KMS-11 (cell line): Measurements from ENCODE around the gene KDM4B.

Experiments
- H2AFZ ChIP-seq: fragments of 200-600 bp; sonication (generic); 2 replicates; pipeline ENCODE4 v1.6.1; 2016; ENCODE audit warnings: antibody characterized with exemption, mixed run types, low read depth
- H3K27ac ChIP-seq: fragments of 200-600 bp; sonication (generic); 2 replicates; pipeline ENCODE4 v1.6.1; 2016; ENCODE audit warnings: mild to moderate bottlenecking, mixed run types
- H3K27me3 ChIP-seq: fragments of 200-600 bp; sonication (generic); 2 replicates; pipeline ENCODE4 v1.6.1; 2017; ENCODE audit warnings: mild to moderate bottlenecking, low read depth, mixed run types, moderate library complexity; ENCODE audit not compliant: insufficient read depth
- H3K36me3 ChIP-seq: fragments of 200-600 bp; sonication (generic); 2 replicates; pipeline ENCODE4 v1.6.1; 2017; ENCODE audit warnings: mild to moderate bottlenecking, mixed run types; ENCODE audit not compliant: insufficient read depth
- H3K4me1 ChIP-seq: fragments of 200-600 bp; sonication (generic); 2 replicates; pipeline ENCODE4 v1.6.1; 2016; ENCODE audit warnings: mild to moderate bottlenecking, low read depth, mixed run types; ENCODE audit not compliant: poor library complexity, severe bottlenecking
- H3K4me2 ChIP-seq: fragments of 200-600 bp; sonication (generic); 2 replicates; pipeline ENCODE4 v1.7.0; 2016; ENCODE audit warnings: mild to moderate bottlenecking, mixed run types
- H3K4me3 ChIP-seq: fragments of 200-600 bp; sonication (generic); IDR thresholded peaks from 2 replicates; pipeline ENCODE4 v1.6.1; 2017; ENCODE audit warnings: low read depth, low read length, mixed read lengths; ENCODE audit not compliant: insufficient read depth
- H3K79me2 ChIP-seq: fragments of 200-600 bp; sonication (generic); 2 replicates; pipeline ENCODE4 v1.6.1; 2016; ENCODE audit warnings: low read depth, mixed run types; ENCODE audit not compliant: insufficient read depth
- H3K9ac ChIP-seq: fragments of 200-600 bp; sonication (generic); 2 replicates; pipeline ENCODE4 v1.6.1; 2016; ENCODE audit warnings: mild to moderate bottlenecking, mixed run types
- H4K20me1 ChIP-seq: fragments of 200-600 bp; sonication (generic); 2 replicates; pipeline ENCODE4 v1.6.1; 2016; ENCODE audit warnings: mild to moderate bottlenecking, mixed run types; ENCODE audit not compliant: insufficient read depth
- TF ChIP-seq, protein P1 (sequence below): fragments of 200-600 bp; sonication (generic); conservative IDR thresholded peaks from 2 replicates; pipeline ENCODE4 v1.6.1; 2017; ENCODE audit warnings: low read depth, mild to moderate bottlenecking, antibody characterized with exemption, low read length, moderate library complexity, mixed read lengths

Gene KDM4B

DNA sequence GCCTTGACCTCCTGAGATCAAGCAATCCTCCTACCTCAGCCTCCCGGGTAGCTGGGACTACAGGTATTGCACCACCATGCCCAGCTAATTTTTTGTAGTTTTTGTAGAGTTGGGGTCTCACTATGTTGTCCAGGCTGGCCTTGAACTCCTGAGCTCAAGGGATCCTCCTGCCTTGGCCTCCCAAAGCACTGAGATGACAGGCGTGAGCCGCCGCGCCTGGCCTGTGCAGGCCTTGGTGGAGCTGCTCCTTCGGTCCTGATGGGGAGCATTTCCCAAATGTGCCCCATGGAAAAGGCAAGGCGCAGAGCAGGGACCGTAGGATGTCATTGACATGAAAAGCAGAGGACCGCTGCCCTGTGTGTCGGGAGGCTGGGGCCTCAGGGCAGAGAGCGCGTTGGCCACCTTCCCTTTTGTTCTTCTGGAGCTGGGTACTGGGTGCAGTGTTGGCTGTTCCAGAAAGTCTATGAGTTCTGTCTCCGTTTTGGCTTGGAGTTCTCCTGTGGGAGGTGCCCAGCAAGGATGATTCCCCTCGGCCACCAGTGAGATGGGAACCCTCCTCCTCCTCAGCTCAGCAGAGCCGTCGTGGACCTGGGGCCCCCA, 128.5 kb downstream of the KDM4B start:
- Histone ChIP-seq H3K79me2 (no peaks in the 10 kb centered on the region), H3K4me1 (no peaks in the 10 kb centered on the region), H2AFZ (no peak overlapping the region), H3K27ac (no peak overlapping the region), H4K20me1 (no peaks in the 10 kb centered on the region), H3K4me2 (no peak overlapping the region), H3K9ac (no peak overlapping the region), H3K36me3 (no peaks in the 10 kb centered on the region), H3K4me3 (no peak overlapping the region), H3K27me3 (no peaks in the 10 kb centered on the region)
- TF ChIP-seq, protein P1, sequence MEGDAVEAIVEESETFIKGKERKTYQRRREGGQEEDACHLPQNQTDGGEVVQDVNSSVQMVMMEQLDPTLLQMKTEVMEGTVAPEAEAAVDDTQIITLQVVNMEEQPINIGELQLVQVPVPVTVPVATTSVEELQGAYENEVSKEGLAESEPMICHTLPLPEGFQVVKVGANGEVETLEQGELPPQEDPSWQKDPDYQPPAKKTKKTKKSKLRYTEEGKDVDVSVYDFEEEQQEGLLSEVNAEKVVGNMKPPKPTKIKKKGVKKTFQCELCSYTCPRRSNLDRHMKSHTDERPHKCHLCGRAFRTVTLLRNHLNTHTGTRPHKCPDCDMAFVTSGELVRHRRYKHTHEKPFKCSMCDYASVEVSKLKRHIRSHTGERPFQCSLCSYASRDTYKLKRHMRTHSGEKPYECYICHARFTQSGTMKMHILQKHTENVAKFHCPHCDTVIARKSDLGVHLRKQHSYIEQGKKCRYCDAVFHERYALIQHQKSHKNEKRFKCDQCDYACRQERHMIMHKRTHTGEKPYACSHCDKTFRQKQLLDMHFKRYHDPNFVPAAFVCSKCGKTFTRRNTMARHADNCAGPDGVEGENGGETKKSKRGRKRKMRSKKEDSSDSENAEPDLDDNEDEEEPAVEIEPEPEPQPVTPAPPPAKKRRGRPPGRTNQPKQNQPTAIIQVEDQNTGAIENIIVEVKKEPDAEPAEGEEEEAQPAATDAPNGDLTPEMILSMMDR = no peak

DNA sequence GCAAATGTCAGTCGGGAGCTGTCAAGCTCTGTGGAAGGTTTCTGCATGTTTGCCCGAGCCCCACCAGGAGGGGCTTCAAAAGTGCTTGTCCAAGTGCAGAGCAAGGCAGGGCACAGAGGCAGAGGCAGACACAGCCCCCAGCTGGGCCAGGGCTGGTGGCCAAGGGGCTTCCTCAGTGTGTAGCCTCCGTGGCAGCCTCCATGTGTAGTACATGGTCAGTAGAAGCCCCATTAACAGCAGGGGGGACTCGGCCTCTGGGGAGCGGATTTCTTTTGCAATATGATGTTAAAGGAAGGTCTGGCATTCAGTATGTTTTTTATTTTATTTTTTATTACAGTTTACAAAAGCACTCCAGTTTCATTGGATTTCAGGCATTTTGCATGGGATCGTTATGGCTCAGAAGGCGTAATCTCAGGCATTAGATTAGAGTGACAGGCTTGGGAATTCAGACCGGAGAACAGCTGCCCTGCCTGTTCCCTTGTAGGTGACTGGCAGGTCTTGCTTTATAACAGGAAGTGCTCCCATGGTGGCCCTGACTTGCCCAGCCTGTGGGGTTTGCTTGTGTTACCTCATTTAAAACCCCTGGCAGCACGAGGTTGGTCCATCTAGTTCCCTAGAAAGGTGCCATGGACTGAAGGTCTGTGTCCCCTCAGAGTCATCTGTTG, 129.2 kb downstream of the KDM4B start:
- Histone ChIP-seq H3K36me3 (no peaks in the 10 kb centered on the region), H3K27me3 (no peaks in the 10 kb centered on the region), H3K4me3 (no peak overlapping the region), H3K4me1 (no peaks in the 10 kb centered on the region), H3K27ac (no peak overlapping the region), H3K9ac (no peak overlapping the region), H2AFZ (no peak overlapping the region), H4K20me1 (no peaks in the 10 kb centered on the region), H3K4me2 (no peak overlapping the region), H3K79me2 (no peaks in the 10 kb centered on the region)
- TF ChIP-seq, protein P1 = no peak

DNA sequence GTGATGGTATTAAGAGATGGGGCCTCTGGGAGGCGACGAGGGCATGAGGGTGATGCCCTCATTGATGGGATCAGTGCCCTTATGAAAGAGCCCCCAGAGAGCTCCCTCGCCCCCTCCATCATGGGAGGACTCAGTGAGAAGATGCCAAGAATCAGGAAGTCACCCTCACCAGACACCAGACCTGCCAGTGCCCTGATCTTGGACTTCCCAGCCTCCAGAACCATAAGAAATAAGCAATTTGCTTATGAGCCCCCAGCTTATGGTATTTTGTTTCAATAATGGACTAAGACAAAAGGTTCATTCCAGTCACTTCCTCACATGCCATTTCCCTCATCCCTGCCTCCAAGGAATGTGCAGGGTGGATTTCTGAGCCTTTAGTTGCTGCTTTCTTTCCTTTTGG, 129.7 kb downstream of the KDM4B start:
- TF ChIP-seq, protein P1 = no peak
- Histone ChIP-seq H3K36me3 (no peaks in the 10 kb centered on the region), H3K27ac (no peak overlapping the region), H3K27me3 (no peaks in the 10 kb centered on the region), H4K20me1 (no peaks in the 10 kb centered on the region), H3K4me3 (no peak overlapping the region), H3K79me2 (no peaks in the 10 kb centered on the region), H2AFZ (no peak overlapping the region), H3K4me2 (no peak overlapping the region), H3K9ac (no peak overlapping the region), H3K4me1 (no peaks in the 10 kb centered on the region)

DNA sequence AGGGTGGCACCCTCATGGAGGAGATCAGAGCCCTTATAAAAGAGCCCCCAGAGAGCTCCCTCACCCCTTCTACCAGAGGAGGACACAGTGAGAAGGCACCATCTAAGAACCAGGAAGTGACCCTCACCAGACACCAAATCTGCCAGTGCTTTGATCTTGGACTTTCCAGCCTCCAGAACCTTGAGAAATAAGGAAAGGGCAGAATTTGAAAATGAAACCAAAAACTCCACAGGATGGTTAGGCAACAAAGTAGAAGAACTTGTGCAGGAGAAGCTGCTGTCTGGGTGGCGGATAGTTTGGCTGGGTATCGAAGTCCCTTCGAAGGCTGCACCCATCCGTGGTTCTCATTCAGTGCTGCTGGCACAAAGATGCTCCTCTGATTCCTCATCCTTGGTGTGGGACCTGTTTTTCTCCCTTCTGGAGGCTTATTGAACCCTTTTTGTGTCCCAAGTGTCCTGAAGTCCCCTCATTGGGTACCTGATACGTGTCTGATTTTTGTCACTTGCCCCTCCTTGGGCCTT, 130.8 kb downstream of the KDM4B start:
- Histone ChIP-seq H3K4me2 (no peak overlapping the region), H3K79me2 (no peaks in the 10 kb centered on the region), H3K36me3 (no peaks in the 10 kb centered on the region), H3K4me1 (no peaks in the 10 kb centered on the region), H2AFZ (no peak overlapping the region), H3K9ac (no peak overlapping the region), H3K4me3 (no peak overlapping the region), H4K20me1 (no peaks in the 10 kb centered on the region), H3K27ac (no peak overlapping the region), H3K27me3 (no peaks in the 10 kb centered on the region)
- TF ChIP-seq, protein P1 = no peak
